Esophagus squamous epithelium (tissue), 4 donors: ENCODE data around the gene BHMT.

Source experiments
- POLR2A ChIP-seq, 4 donors: fragments of 450-650 bp; IDR thresholded peaks; one replicate each; pipeline ENCODE4 v1.6.1; 2017; ENCODE audit warnings: antibody characterized with exemption in 4 of 4, mild to moderate bottlenecking in 4 of 4, moderate library complexity in 3 of 4
- TF ChIP-seq, protein P1 (sequence below), 6 experiments: fragments of 450-650 bp in 4 of 6; fragments of 200-600 bp in 2 of 6; sonication (generic) in 2 of 6; IDR thresholded peaks; one replicate each; pipeline ENCODE4 v1.5.1; 2016 to 2019; ENCODE audit warnings: antibody characterized with exemption in 6 of 6, mild to moderate bottlenecking in 4 of 6, moderate library complexity in 4 of 6

DNA sequence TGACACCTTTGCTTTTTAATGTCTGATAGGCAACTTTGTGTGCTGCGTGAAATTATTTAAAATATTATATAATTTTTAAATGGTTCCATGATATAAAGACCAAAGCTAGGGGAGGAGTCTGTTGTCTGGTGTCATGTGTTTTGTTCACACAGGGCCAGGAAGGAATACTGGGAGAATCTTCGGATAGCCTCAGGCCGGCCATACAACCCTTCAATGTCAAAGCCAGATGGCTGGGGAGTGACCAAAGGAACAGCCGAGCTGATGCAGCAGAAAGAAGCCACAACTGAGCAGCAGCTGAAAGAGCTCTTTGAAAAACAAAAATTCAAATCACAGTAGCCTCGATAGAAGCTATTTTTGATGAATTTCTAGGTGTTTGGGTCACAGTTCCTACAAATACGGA lies 19.2 kb downstream of the BHMT start:
- TF ChIP-seq, protein P1, sequence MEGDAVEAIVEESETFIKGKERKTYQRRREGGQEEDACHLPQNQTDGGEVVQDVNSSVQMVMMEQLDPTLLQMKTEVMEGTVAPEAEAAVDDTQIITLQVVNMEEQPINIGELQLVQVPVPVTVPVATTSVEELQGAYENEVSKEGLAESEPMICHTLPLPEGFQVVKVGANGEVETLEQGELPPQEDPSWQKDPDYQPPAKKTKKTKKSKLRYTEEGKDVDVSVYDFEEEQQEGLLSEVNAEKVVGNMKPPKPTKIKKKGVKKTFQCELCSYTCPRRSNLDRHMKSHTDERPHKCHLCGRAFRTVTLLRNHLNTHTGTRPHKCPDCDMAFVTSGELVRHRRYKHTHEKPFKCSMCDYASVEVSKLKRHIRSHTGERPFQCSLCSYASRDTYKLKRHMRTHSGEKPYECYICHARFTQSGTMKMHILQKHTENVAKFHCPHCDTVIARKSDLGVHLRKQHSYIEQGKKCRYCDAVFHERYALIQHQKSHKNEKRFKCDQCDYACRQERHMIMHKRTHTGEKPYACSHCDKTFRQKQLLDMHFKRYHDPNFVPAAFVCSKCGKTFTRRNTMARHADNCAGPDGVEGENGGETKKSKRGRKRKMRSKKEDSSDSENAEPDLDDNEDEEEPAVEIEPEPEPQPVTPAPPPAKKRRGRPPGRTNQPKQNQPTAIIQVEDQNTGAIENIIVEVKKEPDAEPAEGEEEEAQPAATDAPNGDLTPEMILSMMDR (IDR thresholded peaks at IDR 0.05): no peak
- no peak for TF ChIP-seq POLR2A (IDR thresholded peaks at IDR 0.05)
